ENCODE data around the gene SHISA9. TPM values are rescaled to one million over a fixed set of nuclear protein-coding genes. Genes with fewer than 3 reads are reported as not detected.

Gene SHISA9
- total and polyA plus RNA-seq, 2 experiments from 2014 or later, result 0.83 to 1.3 TPM

- H2AFZ ChIP-seq, result no peak overlapping the region
- H3K9me3 ChIP-seq (ENCODE audit: low read depth), result no peaks in the 10 kb centered on the region
- WGBS (ENCODE audit: low lambda C conversion rate, missing lambda C conversion rate), result 88% methylated on average over 1 of the region's 1 CpG
- no peak for DNase-seq (ENCODE audit: low spot score)
- H3K79me2 ChIP-seq, result no peaks in the 10 kb centered on the region
- H4K20me1 ChIP-seq (ENCODE audit: insufficient read depth, poor library complexity, severe bottlenecking), result no peaks in the 10 kb centered on the region
- no peaks in the 10 kb centered on the region for H3K27me3 ChIP-seq
- H3K4me1 ChIP-seq (ENCODE audit: insufficient read depth), result no peaks in the 10 kb centered on the region
- H3K4me3 ChIP-seq, result no peak overlapping the region
- no peak overlapping the region for H3K4me2 ChIP-seq
- H3K36me3 ChIP-seq (replicated peaks; ENCODE audit: insufficient read depth, low read depth), result no peaks in the 10 kb centered on the region
- no peak overlapping the region for H3K27ac ChIP-seq
- H3K9me2 ChIP-seq (replicated peaks; ENCODE audit: insufficient read depth), result no peaks in the 10 kb centered on the region
- no peak for TF ChIP-seq EZH2phosphoT487 (IDR thresholded peaks at IDR 0.05; ENCODE audit: low read depth, severe bottlenecking, unreplicated experiment)
- no peak for TF ChIP-seq CTCF (IDR thresholded peaks at IDR 0.05; ENCODE audit: poor library complexity)
- no peak for TF ChIP-seq EZH2 (IDR thresholded peaks at IDR 0.05; ENCODE audit: borderline replicate concordance)
These were observed 50.0 kb downstream of the SHISA9 start for GRCh38 chr16:12951392-12951791.

- Histone ChIP-seq H3K79me2 (no peaks in the 10 kb centered on the region), H3K27ac (no peak overlapping the region), H3K4me1 (ENCODE audit: insufficient read depth) (no peaks in the 10 kb centered on the region), H3K9me2 (replicated peaks; ENCODE audit: insufficient read depth) (no peaks in the 10 kb centered on the region), H3K4me3 (no peak overlapping the region), H3K4me2 (no peak overlapping the region), H4K20me1 (ENCODE audit: insufficient read depth, poor library complexity, severe bottlenecking) (no peaks in the 10 kb centered on the region), H3K9me3 (ENCODE audit: low read depth) (no peaks in the 10 kb centered on the region), H3K27me3 (no peaks in the 10 kb centered on the region), H2AFZ (no peak overlapping the region), H3K36me3 (replicated peaks; ENCODE audit: insufficient read depth, low read depth) (no peaks in the 10 kb centered on the region)
- DNase-seq (ENCODE audit: low spot score), result no peak
- TF ChIP-seq CTCF (IDR thresholded peaks at IDR 0.05; ENCODE audit: poor library complexity) (no peak), EZH2phosphoT487 (IDR thresholded peaks at IDR 0.05; ENCODE audit: low read depth, severe bottlenecking, unreplicated experiment) (no peak), EZH2 (IDR thresholded peaks at IDR 0.05; ENCODE audit: borderline replicate concordance) (no peak)
- 90% methylated on average over 4 of the region's 4 CpGs for WGBS (ENCODE audit: low lambda C conversion rate, missing lambda C conversion rate)
These were observed 50.6 kb downstream of the SHISA9 start for GRCh38 chr16:12951976-12952375.

GRCh38 chr16:12958366-12958765 is 57.0 kb downstream of the SHISA9 start:
- no peak for DNase-seq (ENCODE audit: low spot score)
- no peaks in the 10 kb centered on the region for H3K79me2 ChIP-seq
- no peak for TF ChIP-seq EZH2 (IDR thresholded peaks at IDR 0.05; ENCODE audit: borderline replicate concordance)
- TF ChIP-seq CTCF (IDR thresholded peaks at IDR 0.05; ENCODE audit: poor library complexity), result no peak
- TF ChIP-seq EZH2phosphoT487 (IDR thresholded peaks at IDR 0.05; ENCODE audit: low read depth, severe bottlenecking, unreplicated experiment), result no peak
- H3K4me2 ChIP-seq, result no peak overlapping the region
- no peaks in the 10 kb centered on the region for H3K36me3 ChIP-seq (replicated peaks; ENCODE audit: insufficient read depth, low read depth)
- H3K4me1 ChIP-seq (ENCODE audit: insufficient read depth), result no peaks in the 10 kb centered on the region
- H3K4me3 ChIP-seq, result no peak overlapping the region
- H3K27ac ChIP-seq, result no peak overlapping the region
- no peaks in the 10 kb centered on the region for H3K27me3 ChIP-seq
- no peak overlapping the region for H2AFZ ChIP-seq
- H3K9me3 ChIP-seq (ENCODE audit: low read depth), result no peaks in the 10 kb centered on the region
- no peaks in the 10 kb centered on the region for H4K20me1 ChIP-seq (ENCODE audit: insufficient read depth, poor library complexity, severe bottlenecking)
- no peaks in the 10 kb centered on the region for H3K9me2 ChIP-seq (replicated peaks; ENCODE audit: insufficient read depth)

GRCh38 chr16:12959072-12959471 is 57.7 kb downstream of the SHISA9 start:
- Histone ChIP-seq H3K79me2 (no peaks in the 10 kb centered on the region), H3K27ac (no peak overlapping the region)
- TF ChIP-seq CTCF (IDR thresholded peaks at IDR 0.05; ENCODE audit: poor library complexity) (no peak), EZH2 (IDR thresholded peaks at IDR 0.05; ENCODE audit: borderline replicate concordance) (no peak), EZH2phosphoT487 (IDR thresholded peaks at IDR 0.05; ENCODE audit: low read depth, severe bottlenecking, unreplicated experiment) (no peak)

More at GRCh38 chr16:12959072-12959471, 57.7 kb downstream of the SHISA9 start:
- Histone ChIP-seq H3K9me2 (replicated peaks; ENCODE audit: insufficient read depth) (no peaks in the 10 kb centered on the region), H3K9me3 (ENCODE audit: low read depth) (no peaks in the 10 kb centered on the region), H3K4me1 (ENCODE audit: insufficient read depth) (no peaks in the 10 kb centered on the region), H2AFZ (no peak overlapping the region), H3K4me3 (no peak overlapping the region), H4K20me1 (ENCODE audit: insufficient read depth, poor library complexity, severe bottlenecking) (no peaks in the 10 kb centered on the region), H3K36me3 (replicated peaks; ENCODE audit: insufficient read depth, low read depth) (no peaks in the 10 kb centered on the region), H3K27me3 (no peaks in the 10 kb centered on the region), H3K4me2 (no peak overlapping the region)
- no peak for DNase-seq (ENCODE audit: low spot score)

Measured in hepatocyte (in vitro differentiated cells).